Mucosa of descending colon (tissue), 3 donors: ENCODE measurements around the gene ETV1. TPM values are rescaled to one million over a fixed set of nuclear protein-coding genes. Genes with fewer than 3 reads are reported as not detected.
A peak's percentile ranks its signal among the peaks of the same experiment; 100 is the strongest.

Source experiments
- ATAC-seq: fragments of 200-7000 bp; cut with Tn5 transposase; one replicate; pipeline ENCODE4 v1.9.1; 2020; ENCODE audit warnings: mild to moderate bottlenecking, moderate library complexity
- DNase-seq, 3 donors: peaks; one replicate each; pipeline ENCODE4 v3.0.0-alpha.2; 2020
- H3K36me3 ChIP-seq: fragments of 200-600 bp; one replicate; pipeline ENCODE4 v1.8.0; 2021; ENCODE audit warnings: low read depth, mild to moderate bottlenecking
- H3K4me1 ChIP-seq: fragments of 200-600 bp; one replicate; pipeline ENCODE4 v1.8.0; 2021; ENCODE audit warnings: low read depth, mild to moderate bottlenecking
- H3K4me3 ChIP-seq: fragments of 200-600 bp; one replicate; pipeline ENCODE4 v1.8.0; 2021; ENCODE audit warnings: mild to moderate bottlenecking
- H3K9me3 ChIP-seq: fragments of 200-600 bp; one replicate; pipeline ENCODE4 v1.8.0; 2021; ENCODE audit warnings: mild to moderate bottlenecking
- CTCF ChIP-seq: fragments of 200-600 bp; IDR thresholded peaks from one replicate; pipeline ENCODE4 v1.8.0; 2022; ENCODE audit warnings: antibody characterized with exemption, mild to moderate bottlenecking
- intact Hi-C, 2 donors: fragments of 100-400 bp; cut with DNase I in 1 of 2; cut with micrococcal nuclease in 1 of 2; formaldehyde crosslinking; loops; one replicate each; pipeline versions ENCODE4 v1.11.0 to v1.11.1; 2022; cut with DNase I, micrococcal nuclease
- total RNA-seq, 3 donors: library from RNA; stranded (reverse); fragmentation: NEBNext Ultra II Directional in 2 of 3; extraction: Animal tissue kit (Norgen Biotek cat#: 25700) in 2 of 3; gene quantifications; one replicate each; pipeline versions ENCODE4 v1.2.1 to v1.2.4, GENCODE V29; 2021 to 2023
- donor health status: DM: no; HTN: no; CAD: no; lungs with moderate emphysema.
- donor health status: DM: no; HTN: no; CAD: no.
- donor health status: DM: no; HTN: yes; CAD: no.

ETV1 gene
- total RNA-seq, 3 donors from 2014 or later, result 2.6 to 16.9 (median 5.9) TPM

- no peaks in the 10 kb centered on the region for H3K36me3 ChIP-seq
- ATAC-seq (no peak), DNase-seq (no peak)
- no peaks in the 10 kb centered on the region for H3K9me3 ChIP-seq
- no peak overlapping the region for H3K4me3 ChIP-seq
- intact Hi-C loops, result no loop called here
- H3K4me1 ChIP-seq, result no peaks in the 10 kb centered on the region
- TF ChIP-seq CTCF, result no peak
Measured at GRCh38 chr7:13879994-13880686, 109.3 kb downstream of the ETV1 start.

- DNase-seq (no peak), ATAC-seq (no peak)
- Histone ChIP-seq H3K9me3 (no peaks in the 10 kb centered on the region), H3K36me3 (no peaks in the 10 kb centered on the region), H3K4me3 (no peak overlapping the region), H3K4me1 (no peaks in the 10 kb centered on the region)
- intact Hi-C loops, result no loop called here
- TF ChIP-seq CTCF, result no peak
Measured at GRCh38 chr7:13879143-13879542, 110.3 kb downstream of the ETV1 start.

- Histone ChIP-seq H3K9me3 (no peaks in the 10 kb centered on the region), H3K36me3 (no peaks in the 10 kb centered on the region), H3K4me1 (no peaks in the 10 kb centered on the region), H3K4me3 (no peak overlapping the region)
- TF ChIP-seq CTCF, result no peak
- no peak for ATAC-seq
- no peak for DNase-seq
- intact Hi-C loops, result no loop called here
Measured at GRCh38 chr7:13878154-13878553, 111.3 kb downstream of the ETV1 start.

- DNase-seq (no peak), ATAC-seq (no peak)
- Histone ChIP-seq H3K9me3 (no peaks in the 10 kb centered on the region), H3K4me3 (no peak overlapping the region), H3K36me3 (no peaks in the 10 kb centered on the region), H3K4me1 (no peaks in the 10 kb centered on the region)
- no peak for TF ChIP-seq CTCF
- intact Hi-C loops, result no loop called here
Measured at GRCh38 chr7:13875496-13876074, 113.9 kb downstream of the ETV1 start.

- TF ChIP-seq CTCF, result no peak
- DNase-seq (no peak), ATAC-seq (peak; percentile 15)
- Histone ChIP-seq H3K9me3 (no peaks in the 10 kb centered on the region), H3K4me3 (no peak overlapping the region), H3K4me1 (no peaks in the 10 kb centered on the region), H3K36me3 (no peaks in the 10 kb centered on the region)
- intact Hi-C loops, result no loop called here
Measured at GRCh38 chr7:13874783-13875182, 114.7 kb downstream of the ETV1 start.
